Skin epidermis (tissue), 12 donors: Measurements from ENCODE around the gene MAST1.
A peak's percentile ranks its signal among the peaks of the same experiment; 100 is the strongest.
"Not testable (repeated sequence)": the region's sequence is repeated elsewhere in the genome, so short reads cannot be mapped to it uniquely, and the experiment has no call there.

Experiments
- H3K27ac ChIP-seq, 21 experiments: fragments of 200-600 bp; sonication (generic) in 11 of 21; one replicate each; pipeline ENCODE4 v1.5.0; 2020; ENCODE audit warnings: mild to moderate bottlenecking in 3 of 21, inconsistent platforms in 2 of 21, moderate library complexity in 2 of 21
- H3K4me3 ChIP-seq, 7 experiments: fragments of 200-600 bp; sonication (generic) in 2 of 7; one replicate each; pipeline ENCODE4 v1.5.0; 2020; ENCODE audit warnings: inconsistent platforms in 2 of 7, mild to moderate bottlenecking in 2 of 7, moderate library complexity in 1 of 7

The MAST1 gene

DNA sequence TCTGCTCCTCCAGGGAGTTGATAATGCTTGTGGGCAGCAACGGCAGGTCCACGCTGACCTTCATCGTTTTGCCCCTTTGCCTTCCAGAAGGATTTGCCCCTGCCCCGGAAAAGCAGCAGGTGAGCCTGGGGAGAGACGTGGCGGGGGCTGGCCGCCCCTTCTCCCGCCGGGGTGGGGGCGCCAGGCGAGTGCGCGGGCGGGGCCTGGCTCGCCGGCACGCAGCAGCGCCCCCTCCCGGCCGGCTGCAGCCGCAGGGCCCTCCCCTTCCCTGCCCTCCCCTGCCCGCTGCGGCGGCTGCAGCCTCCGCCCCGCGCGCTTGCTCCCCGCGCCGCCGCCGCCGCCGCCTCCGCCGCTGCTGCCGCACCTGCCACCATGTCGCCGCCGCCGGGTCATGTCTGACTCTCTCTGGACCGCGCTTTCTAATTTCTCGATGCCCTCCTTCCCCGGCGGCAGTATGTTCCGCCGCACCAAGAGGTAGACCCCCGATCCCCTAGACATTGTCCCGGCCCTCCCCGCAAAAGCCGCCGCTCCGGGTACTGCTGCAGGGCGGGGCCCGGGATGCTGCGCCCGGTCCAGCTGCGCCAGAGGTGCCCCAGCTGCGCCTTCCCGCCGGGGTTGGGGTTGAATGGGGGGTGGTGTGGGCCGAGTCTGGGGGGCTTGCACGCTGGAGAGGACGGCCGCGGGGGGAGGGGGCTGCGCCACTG, at the start of gene MAST1:
Gene MAST1 (plus strand): TSS at position 334 of the 704 bp plus-strand sequence. CDS start 58 bp downstream, at position 392.
- Histone ChIP-seq H3K4me3 (peak within 1 kb of the TSS in 6 of 7 experiments; percentile 5 to 32 (median 12)), H3K27ac (no peak within 1 kb of the TSS)

DNA sequence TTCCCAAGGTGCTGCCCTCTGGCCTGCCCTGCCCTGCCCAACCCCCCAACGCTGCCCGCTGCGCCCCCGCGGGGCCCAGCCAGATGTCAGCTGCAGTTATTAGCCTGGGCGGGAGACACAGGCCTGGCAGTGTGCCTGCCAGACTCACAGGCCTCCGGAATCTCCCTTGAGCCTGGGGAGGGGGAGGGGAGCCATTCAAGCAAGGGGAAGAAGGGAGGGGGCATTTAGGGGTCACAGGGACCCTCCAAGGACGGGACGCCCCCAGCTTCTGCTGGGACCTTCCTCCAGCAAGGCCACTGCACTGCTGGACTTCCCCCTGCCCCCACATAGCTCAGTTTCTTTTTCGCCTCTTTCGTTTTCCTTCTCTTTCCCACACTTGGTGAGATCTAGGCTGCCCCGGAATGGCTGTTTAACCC, 49.6 kb upstream of the MAST1 start:
- peak overlapping the region; percentile 89 to 100 (median 98) for H3K27ac ChIP-seq
- H3K4me3 ChIP-seq = peak overlapping the region; percentile 57 to 98 (median 86)

DNA sequence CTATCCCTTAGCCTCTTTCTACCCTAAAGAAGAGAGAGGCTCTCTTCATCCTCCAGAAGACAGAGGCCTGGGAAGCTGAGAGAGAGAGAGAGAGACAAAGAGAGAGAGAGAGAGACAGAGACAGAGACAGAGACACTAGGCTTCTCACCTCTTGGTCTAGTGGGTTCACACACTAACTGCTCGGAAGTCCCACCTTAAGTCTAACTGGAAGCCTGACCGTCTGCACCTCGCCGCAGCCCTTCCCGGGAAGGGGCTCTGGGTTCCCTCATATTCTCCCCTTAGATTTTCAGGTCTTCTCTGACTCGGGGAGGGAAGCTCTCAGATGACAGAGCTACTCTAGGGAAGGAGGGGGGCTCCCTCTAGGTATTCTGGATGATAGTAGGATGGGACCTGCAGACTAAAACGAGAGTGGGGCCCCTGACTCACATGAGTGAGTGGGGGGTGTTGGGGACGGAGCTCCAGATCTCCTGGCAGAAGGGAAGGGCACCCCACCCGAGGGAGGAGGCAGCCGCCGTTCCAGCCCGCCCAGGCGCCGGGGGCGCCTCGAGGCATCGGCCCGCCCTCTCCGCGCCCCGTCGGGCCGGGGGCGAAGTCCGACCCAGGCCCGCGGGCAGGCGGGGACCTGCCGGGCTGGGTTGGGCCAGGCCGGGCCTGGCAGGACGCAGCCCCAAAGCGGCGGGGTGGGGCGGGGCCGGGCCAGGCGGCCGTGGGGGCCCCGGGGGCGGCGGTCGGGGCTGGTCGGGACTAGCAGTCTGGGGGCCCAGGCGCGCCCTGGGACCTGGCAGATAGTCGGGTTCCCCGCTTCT, 49.0 kb upstream of the MAST1 start:
- peak overlapping the region; percentile 89 to 100 (median 98) for H3K27ac ChIP-seq
- peak overlapping the region; percentile 57 to 98 (median 86) for H3K4me3 ChIP-seq

DNA sequence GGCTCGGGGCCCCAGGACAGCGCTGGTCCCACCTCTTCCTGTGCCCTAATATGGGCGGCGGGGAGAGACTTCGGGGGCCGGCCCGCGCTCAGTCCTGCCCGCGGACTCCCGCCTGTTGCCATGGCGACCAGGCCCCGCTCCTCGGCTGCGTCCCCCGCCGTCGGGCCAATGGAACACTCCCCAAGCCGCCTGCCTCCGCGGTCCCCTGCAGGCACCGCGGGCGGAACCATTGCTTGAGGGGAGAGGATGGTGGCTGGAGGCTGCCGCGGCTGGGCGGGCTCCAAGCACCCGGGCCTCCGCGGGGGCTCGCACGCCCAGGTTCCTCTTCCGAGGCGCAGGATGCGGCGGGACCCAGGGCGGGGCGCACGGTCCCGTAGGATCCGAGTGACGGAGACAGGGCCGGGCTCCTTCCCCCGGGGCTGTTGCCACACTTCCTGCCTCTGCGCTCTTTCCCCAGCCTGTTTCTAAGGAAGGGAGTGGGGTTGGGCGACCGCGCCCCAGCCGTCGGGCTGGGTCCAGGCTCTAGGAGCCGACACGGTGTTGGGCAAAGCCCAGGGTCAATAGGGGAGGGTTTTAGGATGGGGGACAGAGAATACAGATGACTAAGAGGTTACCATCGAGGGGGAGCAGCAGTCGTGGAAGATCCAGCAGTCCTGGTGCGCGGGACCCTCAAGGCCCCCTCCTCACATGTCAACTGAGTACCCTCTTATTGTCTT, 48.3 kb upstream of the MAST1 start:
- H3K4me3 ChIP-seq = peak overlapping the region; percentile 57 to 98 (median 86)
- peak overlapping the region; percentile 89 to 100 (median 98) for H3K27ac ChIP-seq

DNA sequence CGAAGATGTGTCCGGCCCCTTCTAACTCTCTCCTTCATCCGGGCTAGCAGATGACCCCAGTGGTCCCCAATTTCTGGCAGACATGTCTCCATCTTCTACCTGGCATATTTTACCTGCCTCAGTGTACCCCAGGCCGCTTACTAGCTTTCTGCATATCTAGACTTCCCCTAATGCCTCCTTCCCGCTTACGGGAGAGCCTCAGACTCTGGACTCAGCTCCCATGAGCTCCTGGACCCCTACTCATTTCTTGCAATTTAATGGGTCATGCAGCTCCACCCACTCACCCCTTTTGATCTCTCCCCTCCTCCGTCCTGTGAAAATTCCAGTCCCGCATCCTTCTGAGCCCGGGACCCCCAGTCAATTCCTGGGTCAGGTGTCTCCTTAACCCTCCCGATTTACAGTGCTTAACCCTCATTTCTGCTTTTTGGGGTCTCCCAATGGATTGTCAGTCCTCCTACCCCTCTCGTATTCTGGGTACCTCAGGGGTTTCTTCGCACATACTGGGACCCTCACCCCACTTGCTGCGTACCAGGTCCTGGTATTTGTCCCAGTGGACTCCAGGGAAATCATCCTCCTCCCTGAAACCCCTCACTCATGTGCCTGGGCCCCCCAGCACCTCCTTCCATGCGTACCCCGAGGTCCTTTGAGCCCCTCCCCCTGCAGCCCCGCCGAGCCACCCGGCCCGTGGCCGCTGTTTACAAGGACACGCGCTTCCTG, 47.5 kb upstream of the MAST1 start:
- Histone ChIP-seq H3K27ac (peak overlapping the region; percentile 89 to 100 (median 98)), H3K4me3 (peak overlapping the region; percentile 57 to 98 (median 86))

DNA sequence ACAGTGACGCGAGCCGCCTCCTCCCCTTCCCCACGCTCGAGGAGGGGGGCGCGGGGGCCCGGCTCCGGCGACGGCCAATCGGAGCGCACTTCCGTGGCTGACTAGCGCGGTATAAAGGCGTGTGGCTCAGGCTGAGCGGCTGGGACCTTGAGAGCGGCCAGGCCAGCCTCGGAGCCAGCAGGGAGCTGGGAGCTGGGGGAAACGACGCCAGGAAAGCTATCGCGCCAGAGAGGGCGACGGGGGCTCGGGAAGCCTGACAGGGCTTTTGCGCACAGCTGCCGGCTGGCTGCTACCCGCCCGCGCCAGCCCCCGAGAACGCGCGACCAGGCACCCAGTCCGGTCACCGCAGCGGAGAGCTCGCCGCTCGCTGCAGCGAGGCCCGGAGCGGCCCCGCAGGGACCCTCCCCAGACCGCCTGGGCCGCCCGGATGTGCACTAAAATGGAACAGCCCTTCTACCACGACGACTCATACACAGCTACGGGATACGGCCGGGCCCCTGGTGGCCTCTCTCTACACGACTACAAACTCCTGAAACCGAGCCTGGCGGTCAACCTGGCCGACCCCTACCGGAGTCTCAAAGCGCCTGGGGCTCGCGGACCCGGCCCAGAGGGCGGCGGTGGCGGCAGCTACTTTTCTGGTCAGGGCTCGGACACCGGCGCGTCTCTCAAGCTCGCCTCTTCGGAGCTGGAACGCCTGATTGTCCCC, 46.8 kb upstream of the MAST1 start, which contains the start of gene JUNB:
Gene JUNB (plus strand): TSS at position 142 of the 706 bp plus-strand sequence. CDS start 286 bp downstream, at position 428.
- peak within 1 kb of the TSS; percentile 57 to 98 (median 86) for H3K4me3 ChIP-seq

DNA sequence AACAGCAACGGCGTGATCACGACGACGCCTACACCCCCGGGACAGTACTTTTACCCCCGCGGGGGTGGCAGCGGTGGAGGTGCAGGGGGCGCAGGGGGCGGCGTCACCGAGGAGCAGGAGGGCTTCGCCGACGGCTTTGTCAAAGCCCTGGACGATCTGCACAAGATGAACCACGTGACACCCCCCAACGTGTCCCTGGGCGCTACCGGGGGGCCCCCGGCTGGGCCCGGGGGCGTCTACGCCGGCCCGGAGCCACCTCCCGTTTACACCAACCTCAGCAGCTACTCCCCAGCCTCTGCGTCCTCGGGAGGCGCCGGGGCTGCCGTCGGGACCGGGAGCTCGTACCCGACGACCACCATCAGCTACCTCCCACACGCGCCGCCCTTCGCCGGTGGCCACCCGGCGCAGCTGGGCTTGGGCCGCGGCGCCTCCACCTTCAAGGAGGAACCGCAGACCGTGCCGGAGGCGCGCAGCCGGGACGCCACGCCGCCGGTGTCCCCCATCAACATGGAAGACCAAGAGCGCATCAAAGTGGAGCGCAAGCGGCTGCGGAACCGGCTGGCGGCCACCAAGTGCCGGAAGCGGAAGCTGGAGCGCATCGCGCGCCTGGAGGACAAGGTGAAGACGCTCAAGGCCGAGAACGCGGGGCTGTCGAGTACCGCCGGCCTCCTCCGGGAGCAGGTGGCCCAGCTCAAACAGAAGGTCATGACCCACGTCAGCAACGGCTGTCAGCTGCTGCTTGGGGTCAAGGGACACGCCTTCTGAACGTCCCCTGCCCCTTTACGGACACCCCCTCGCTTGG, 46.1 kb upstream of the MAST1 start:
- Histone ChIP-seq H3K27ac (peak overlapping the region; percentile 89 to 100 (median 98)), H3K4me3 (peak overlapping the region; percentile 57 to 98 (median 86))

More for the DNA sequence above, 46.8 kb upstream of the MAST1 start, which contains the start of gene JUNB:
- peak within 1 kb of the TSS; percentile 89 to 100 (median 98) for H3K27ac ChIP-seq

DNA sequence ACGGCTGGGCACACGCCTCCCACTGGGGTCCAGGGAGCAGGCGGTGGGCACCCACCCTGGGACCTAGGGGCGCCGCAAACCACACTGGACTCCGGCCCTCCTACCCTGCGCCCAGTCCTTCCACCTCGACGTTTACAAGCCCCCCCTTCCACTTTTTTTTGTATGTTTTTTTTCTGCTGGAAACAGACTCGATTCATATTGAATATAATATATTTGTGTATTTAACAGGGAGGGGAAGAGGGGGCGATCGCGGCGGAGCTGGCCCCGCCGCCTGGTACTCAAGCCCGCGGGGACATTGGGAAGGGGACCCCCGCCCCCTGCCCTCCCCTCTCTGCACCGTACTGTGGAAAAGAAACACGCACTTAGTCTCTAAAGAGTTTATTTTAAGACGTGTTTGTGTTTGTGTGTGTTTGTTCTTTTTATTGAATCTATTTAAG, 45.4 kb upstream of the MAST1 start:
- Histone ChIP-seq H3K27ac (peak overlapping the region; percentile 89 to 100 (median 98)), H3K4me3 (peak overlapping the region; percentile 57 to 98 (median 86))

DNA sequence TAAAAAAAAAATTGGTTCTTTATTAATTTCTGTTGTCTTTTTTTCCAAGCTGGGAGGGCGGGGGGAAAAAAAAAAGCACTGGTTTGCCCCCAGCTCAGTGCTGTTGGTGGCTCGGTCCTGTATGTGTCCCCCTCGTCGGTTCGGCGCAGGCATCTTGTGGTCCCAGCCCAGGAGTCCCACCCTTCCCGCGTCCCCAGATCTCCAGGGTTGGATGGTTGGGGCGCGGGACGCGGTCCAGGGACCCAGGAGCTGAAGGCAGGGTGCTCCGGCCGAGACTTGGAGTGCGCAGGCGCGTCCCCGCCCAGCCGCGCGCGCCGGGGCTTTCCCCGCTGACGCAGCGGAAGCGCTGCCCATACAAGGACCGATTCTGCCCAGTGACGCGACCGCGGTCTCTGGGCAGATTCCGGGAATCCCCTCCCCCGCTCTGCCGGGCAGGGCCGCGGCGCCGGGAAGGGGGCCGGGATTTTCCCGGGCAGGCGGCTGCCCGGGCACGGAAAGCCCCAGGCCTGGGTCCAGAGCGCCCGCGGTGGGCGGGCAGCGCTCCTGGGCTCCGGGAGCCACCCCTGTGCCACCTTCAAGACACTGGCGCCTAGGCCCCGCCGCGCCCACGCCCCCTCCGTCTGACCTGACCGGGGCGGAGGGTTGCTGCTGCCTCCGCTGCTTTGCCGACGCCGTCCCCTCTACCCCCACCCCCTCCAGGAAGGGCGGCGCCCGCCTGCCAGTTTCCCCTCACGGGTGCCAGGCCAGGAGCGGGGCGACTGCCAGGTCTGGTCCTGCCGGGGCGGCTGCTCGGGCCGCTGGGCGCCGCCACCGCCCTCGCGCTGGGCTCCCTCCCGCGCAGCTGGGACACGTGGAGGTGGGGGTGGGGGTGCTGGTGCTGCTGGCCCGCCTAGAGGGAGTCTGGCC, 44.8 kb upstream of the MAST1 start:
- peak overlapping the region; percentile 89 to 100 (median 98) for H3K27ac ChIP-seq
- H3K4me3 ChIP-seq = peak overlapping the region; percentile 57 to 98 (median 86)

DNA sequence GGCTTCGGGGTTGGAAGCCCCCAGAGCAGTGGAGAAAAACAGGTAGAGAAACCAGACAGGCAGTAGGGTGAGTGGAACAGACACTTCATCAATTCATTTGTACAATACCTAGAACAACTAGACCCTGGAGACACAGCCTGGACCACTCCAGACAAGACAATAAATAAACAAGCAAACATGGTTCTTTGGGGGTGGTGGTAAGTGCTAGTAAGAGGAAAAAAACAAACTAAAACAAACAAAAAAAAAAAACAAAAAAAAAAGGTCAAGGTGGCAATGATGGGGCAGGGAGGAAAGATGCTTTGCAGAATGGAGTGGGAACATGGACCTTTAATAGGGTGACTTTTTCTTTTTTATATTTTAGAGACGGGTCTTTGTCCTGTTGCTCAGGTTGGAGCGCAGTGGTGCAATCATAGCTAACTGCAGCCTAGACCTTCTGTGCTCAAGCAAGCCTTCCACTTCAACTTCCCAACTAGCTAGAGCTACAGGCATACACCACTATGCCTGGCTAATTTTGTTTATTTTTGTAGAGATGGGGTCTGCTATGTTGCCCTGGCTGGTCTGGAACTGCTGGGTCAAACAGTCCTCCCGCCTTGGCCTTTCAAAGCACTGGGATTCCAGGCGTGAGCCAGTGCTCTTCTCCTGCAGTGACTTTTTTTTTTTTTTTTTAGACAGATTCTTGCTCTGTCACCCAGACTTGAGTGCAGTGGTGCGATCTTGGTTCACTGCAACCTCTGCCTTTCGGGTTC, 43.9 kb upstream of the MAST1 start:
- Histone ChIP-seq H3K27ac (peak overlapping the region; percentile 89 to 100 (median 98)), H3K4me3 (peak overlapping the region; percentile 57 to 98 (median 86))

DNA sequence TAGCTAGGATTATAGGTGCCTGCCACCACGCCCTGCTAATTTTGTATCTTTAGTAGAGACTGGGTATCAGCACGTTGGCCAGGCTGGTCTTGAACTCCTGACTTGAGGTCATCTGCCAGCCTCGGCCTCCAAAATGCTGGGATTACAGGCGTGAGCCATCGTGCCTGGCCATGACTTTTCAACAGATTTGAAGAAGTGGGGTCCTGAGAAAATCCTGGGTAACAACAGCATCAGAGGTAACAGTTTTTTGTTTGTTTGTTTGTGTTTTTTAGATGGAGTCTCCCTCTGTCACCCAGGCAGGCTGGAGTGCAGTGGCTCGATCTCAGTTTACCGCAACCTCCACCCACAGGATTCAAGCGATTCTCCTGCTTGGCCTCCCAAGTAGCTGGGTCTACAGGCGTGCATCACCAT, 43.3 kb upstream of the MAST1 start:
- peak overlapping the region in 18 of 21 experiments; percentile 16 to 100 (median 98) for H3K27ac ChIP-seq
- peak overlapping the region in 1 of 7 experiments; percentile 57 for H3K4me3 ChIP-seq

DNA sequence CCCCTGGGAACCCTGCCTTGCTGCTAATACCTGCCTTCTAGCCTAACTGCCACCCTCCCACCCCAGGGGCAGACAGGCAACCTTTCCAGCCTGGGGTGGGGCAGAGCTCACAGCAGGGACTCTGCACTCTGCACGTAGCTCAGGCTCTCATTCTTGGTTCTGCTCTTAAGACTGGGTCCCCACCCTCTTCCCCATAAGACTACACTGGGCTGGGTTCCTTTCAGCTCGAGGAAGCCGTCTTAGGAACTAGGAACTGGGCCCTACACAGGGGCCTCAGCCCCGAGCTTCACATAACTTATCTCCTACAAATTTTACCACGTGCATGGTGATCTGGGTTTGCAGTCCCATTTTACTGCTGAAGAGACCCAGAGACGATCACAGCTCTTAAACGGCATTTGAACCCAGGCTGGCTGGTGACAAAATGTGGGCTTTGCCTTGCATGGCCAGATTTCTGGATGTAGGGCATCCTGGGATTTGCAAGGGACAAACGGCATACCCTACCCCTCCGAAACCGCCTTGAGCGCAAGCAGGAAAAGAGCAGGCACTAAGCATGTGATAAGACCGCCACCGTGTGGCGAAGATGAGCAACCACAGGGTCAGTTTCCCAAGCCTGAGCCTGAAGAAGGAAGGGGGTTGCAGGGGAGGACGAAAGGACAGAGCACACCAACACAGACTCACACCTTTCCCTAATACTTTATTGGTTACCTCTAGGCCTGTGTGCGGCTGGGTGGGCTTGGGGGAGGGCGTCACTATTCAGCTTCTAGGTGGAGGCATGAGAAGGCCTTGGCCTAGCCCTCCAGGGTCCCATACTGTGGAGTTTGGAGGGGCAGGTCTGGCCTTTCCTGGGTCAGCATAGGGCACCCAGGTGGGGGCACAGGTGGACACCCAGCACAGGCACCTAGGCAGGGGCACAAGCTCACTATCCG, 41.9 kb upstream of the MAST1 start:
- no peak overlapping the region for H3K4me3 ChIP-seq
- peak overlapping the region in 20 of 21 experiments; percentile 8 to 100 (median 80) for H3K27ac ChIP-seq

DNA sequence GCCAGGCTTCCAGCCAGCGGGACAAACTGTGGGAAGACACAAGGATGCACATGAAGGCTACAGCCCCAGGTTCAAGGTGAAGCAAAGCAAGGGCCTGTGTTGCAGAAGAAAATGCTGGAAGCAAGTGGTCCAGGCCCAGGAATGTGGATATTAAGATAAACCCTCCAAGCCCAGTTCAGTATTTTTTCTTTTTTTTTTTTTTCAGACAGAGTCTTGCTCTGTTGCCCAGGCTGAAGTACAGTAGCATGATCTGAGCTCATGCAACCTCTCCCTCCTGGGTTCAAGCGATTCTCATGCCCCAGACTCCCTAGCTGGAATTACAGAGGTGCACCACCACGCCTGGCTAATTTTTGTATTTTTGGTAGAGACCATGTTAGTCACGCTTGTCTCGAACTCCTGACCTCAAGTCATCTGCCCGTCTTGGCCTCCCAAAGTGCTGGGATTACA, 41.2 kb upstream of the MAST1 start:
- H3K27ac ChIP-seq = peak overlapping the region in 6 of 21 experiments; percentile 13 to 98 (median 88)
- no peak overlapping the region for H3K4me3 ChIP-seq

DNA sequence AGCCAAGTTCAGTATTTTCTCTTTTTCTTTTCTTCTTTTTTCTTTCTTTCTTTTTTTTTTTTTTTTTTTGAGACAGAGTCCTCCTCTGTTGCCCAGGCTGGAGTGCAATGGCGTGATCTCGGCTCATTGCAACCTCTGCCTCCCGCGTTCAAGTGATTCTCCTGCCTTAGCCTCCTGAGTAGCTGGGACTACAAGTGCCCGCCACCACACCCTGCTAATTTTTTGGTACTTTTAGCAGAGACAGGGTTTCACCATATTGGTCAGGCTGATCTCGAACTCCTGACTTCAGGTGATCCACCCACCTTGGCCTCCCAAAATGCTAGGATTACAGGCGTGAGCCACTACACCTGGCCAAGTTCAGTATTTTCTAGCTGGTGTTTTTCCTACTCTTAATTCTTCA, 40.7 kb upstream of the MAST1 start:
- not testable (repeated sequence) for H3K27ac ChIP-seq

More for the DNA sequence above, 40.7 kb upstream of the MAST1 start:
- not testable (repeated sequence) for H3K4me3 ChIP-seq
